CD4-positive, alpha-beta T cell (primary cell): ENCODE measurements around the gene OSBPL3. TPM values are rescaled to one million over a fixed set of nuclear protein-coding genes. Genes with fewer than 3 reads are reported as not detected.

Source experiments
- ATAC-seq: fragments of 200-7000 bp; cut with Tn5 transposase; one replicate; pipeline ENCODE4 v1.10.0; 2022; ENCODE audit warnings: mild to moderate bottlenecking; ENCODE audit not compliant: poor library complexity
- CTCF ChIA-PET: fragments of 350-600 bp; sonication (Branson Sonifier 250); formaldehyde crosslinking; loops from one replicate; lab custom pipeline; 2021; ENCODE audit warnings: antibody characterized with exemption, inconsistent platforms; lab: Charles Lee
- POLR2A ChIA-PET: fragments of 350-600 bp; sonication (Branson Sonifier 250); formaldehyde crosslinking; loops from one replicate; lab custom pipeline; 2021; ENCODE audit warnings: antibody characterized with exemption, inconsistent platforms; lab: Charles Lee
- DNase-seq, 14 experiments: peaks; one replicate each; pipeline ENCODE4 v3.0.0-alpha.2; 2013 to 2020; ENCODE audit warnings: mixed read lengths in 2 of 14
- H3K27ac ChIP-seq, 2 donors: one replicate each; pipeline versions ENCODE4 v1.5.1 to v1.7.0; 2013; ENCODE audit warnings: low read length in 2 of 2, low read depth in 1 of 2, mild to moderate bottlenecking in 1 of 2
- H3K27me3 ChIP-seq, 2 experiments: 1 replicate in 1 of 2; 2 replicates in 1 of 2; pipeline versions ENCODE4 v1.6.1 to v1.7.0; 2013; ENCODE audit warnings: low read length in 2 of 2, control low read depth in 1 of 2, mild to moderate bottlenecking in 1 of 2, moderate library complexity in 1 of 2; ENCODE audit not compliant: insufficient read depth in 2 of 2, control insufficient read depth in 1 of 2
- H3K36me3 ChIP-seq: one replicate; pipeline ENCODE4 v1.6.1; 2013; ENCODE audit warnings: low read length, control low read depth; ENCODE audit not compliant: insufficient read depth
- H3K4me1 ChIP-seq: one replicate; pipeline ENCODE4 v1.6.1; 2013; ENCODE audit warnings: low read length, control low read depth; ENCODE audit not compliant: insufficient read depth
- H3K4me3 ChIP-seq: one replicate; pipeline ENCODE4 v1.5.1; 2013; ENCODE audit warnings: mild to moderate bottlenecking, low read length, moderate library complexity
- H3K9me3 ChIP-seq, 2 experiments: 1 replicate in 1 of 2; 2 replicates in 1 of 2; pipeline versions ENCODE4 v1.6.1 to v1.7.0; 2013; ENCODE audit warnings: low read length in 2 of 2, mild to moderate bottlenecking in 2 of 2, control low read depth in 1 of 2, moderate library complexity in 1 of 2; ENCODE audit not compliant: control insufficient read depth in 1 of 2, insufficient read depth in 1 of 2
- H3K27ac Mint-ChIP-seq: one replicate; pipeline ENCODE4 v1.8.0; 2020; ENCODE audit warnings: mixed read lengths
- H3K27me3 Mint-ChIP-seq: one replicate; pipeline ENCODE4 v1.8.0; 2021; ENCODE audit warnings: mixed read lengths
- H3K36me3 Mint-ChIP-seq: one replicate; pipeline ENCODE4 v1.8.0; 2021; ENCODE audit warnings: low read depth, mixed read lengths
- H3K4me1 Mint-ChIP-seq: one replicate; pipeline ENCODE4 v1.8.0; 2021; ENCODE audit warnings: low read depth, mixed read lengths
- H3K4me3 Mint-ChIP-seq: one replicate; pipeline ENCODE4 v1.8.0; 2020; ENCODE audit warnings: mild to moderate bottlenecking, mixed read lengths
- H3K9me3 Mint-ChIP-seq: one replicate; pipeline ENCODE4 v1.8.0; 2020; ENCODE audit warnings: mixed read lengths
- CTCF ChIP-seq: fragments of 200-600 bp; IDR thresholded peaks from one replicate; pipeline ENCODE4 v1.8.0; 2022; ENCODE audit warnings: antibody characterized with exemption, mild to moderate bottlenecking
- intact Hi-C, 2 experiments: fragments of 100-400 bp; cut with DNase I in 1 of 2; cut with micrococcal nuclease in 1 of 2; formaldehyde crosslinking; loops; one replicate each; pipeline versions ENCODE4 v1.15.1 to v1.9.0; 2023 to 2025; cut with DNase I, micrococcal nuclease
- total RNA-seq, 174 experiments: library from RNA in 2 of 174; stranded (reverse) in 2 of 174; gene quantifications; one replicate each; pipeline ENCODE4 v1.2.3 and lab custom pipeline; 2021 to 2026

The OSBPL3 gene
- total RNA-seq, 2 experiments from 2014 or later = 25.4 to 25.9 TPM

GRCh38 chr7:24995466-24995865 lies 15.5 kb upstream of the OSBPL3 start:
- H3K27me3 ChIP-seq = no peaks in the 10 kb centered on the region
- ChIA-PET POLR2A (no interaction called here), CTCF (no interaction called here)
- intact Hi-C loops = no loop called here
- no peak for DNase-seq
- no peaks in the 10 kb centered on the region for H3K9me3 ChIP-seq
- Mint-ChIP-seq H3K4me3 (no peak overlapping the region), H3K4me1 (no peaks in the 10 kb centered on the region), H3K27me3 (no peaks in the 10 kb centered on the region), H3K36me3 (peaks cover 4% of the 10 kb centered on the region), H3K27ac (no peak overlapping the region), H3K9me3 (no peaks in the 10 kb centered on the region)
- H3K27ac ChIP-seq = no peak overlapping the region
- TF ChIP-seq CTCF = no peak
- H3K4me3 ChIP-seq = no peak overlapping the region
- ATAC-seq = no peak
- no peaks in the 10 kb centered on the region for H3K4me1 ChIP-seq
- no peaks in the 10 kb centered on the region for H3K36me3 ChIP-seq

- H3K9me3 ChIP-seq = no peaks in the 10 kb centered on the region
- Mint-ChIP-seq H3K4me1 (no peaks in the 10 kb centered on the region), H3K36me3 (no peaks in the 10 kb centered on the region), H3K4me3 (no peak overlapping the region), H3K27me3 (no peaks in the 10 kb centered on the region), H3K27ac (no peak overlapping the region), H3K9me3 (no peaks in the 10 kb centered on the region)
- no peak for ATAC-seq
- intact Hi-C loops = no loop called here
- no peak for DNase-seq
- no peak overlapping the region for H3K4me3 ChIP-seq
- no peaks in the 10 kb centered on the region for H3K36me3 ChIP-seq
- ChIA-PET CTCF (interaction anchor here (1.8 to 2.4 kb wide), 2 partner anchors 11 to 67 kb away, joined by 3 to 6 read pairs; no protein-coding TSS in a partner anchor), POLR2A (no interaction called here)
- no peaks in the 10 kb centered on the region for H3K4me1 ChIP-seq
- no peak for TF ChIP-seq CTCF
- no peaks in the 10 kb centered on the region for H3K27me3 ChIP-seq
- H3K27ac ChIP-seq = no peak overlapping the region
These were observed 12.3 kb upstream of the OSBPL3 start for GRCh38 chr7:24992314-24992713.

GRCh38 chr7:24991353-24991752 lies 11.4 kb upstream of the OSBPL3 start:
- Histone ChIP-seq H3K27ac (no peak overlapping the region), H3K9me3 (no peaks in the 10 kb centered on the region), H3K4me1 (no peaks in the 10 kb centered on the region), H3K36me3 (no peaks in the 10 kb centered on the region), H3K4me3 (no peak overlapping the region), H3K27me3 (no peaks in the 10 kb centered on the region)
- CTCF ChIA-PET = interaction anchor here (1.8 to 2.4 kb wide), 2 partner anchors 10 to 66 kb away, joined by 3 to 6 read pairs; no protein-coding TSS in a partner anchor
- ATAC-seq = no peak
- Mint-ChIP-seq H3K36me3 (no peaks in the 10 kb centered on the region), H3K27ac (no peak overlapping the region), H3K9me3 (no peaks in the 10 kb centered on the region), H3K27me3 (no peaks in the 10 kb centered on the region), H3K4me3 (no peak overlapping the region), H3K4me1 (no peaks in the 10 kb centered on the region)
- intact Hi-C loops = no loop called here
- DNase-seq = no peak
- POLR2A ChIA-PET = no interaction called here
- no peak for TF ChIP-seq CTCF
